GM06990 (cell line): ENCODE data around the gene DSCAML1.

Experiments
- DNase-seq: peaks from one replicate; pipeline ENCODE4 v3.0.0-alpha.2; 2011; ENCODE audit not compliant: insufficient read length; ENCODE audit errors: extremely low read depth
- H3K27me3 ChIP-seq: replicated peaks from 2 replicates; pipeline ENCODE4 v1.6.0; 2011; ENCODE audit warnings: low read length; ENCODE audit not compliant: control insufficient read depth, insufficient read depth
- H3K36me3 ChIP-seq: 2 replicates; pipeline ENCODE4 v1.5.1; 2011; ENCODE audit warnings: low read length; ENCODE audit not compliant: control insufficient read depth, insufficient read depth
- H3K4me3 ChIP-seq: replicated peaks from 2 replicates; pipeline ENCODE4 v1.5.1; 2011; ENCODE audit warnings: low read depth, mild to moderate bottlenecking, control low read depth, low read length
- TF ChIP-seq, protein P1 (sequence below): IDR thresholded peaks from 2 replicates; pipeline ENCODE4 v1.5.1; 2011; ENCODE audit warnings: low read length, control low read depth, mild to moderate bottlenecking, inconsistent platforms; ENCODE audit not compliant: insufficient read depth, poor library complexity, severe bottlenecking

DSCAML1 gene

DNA sequence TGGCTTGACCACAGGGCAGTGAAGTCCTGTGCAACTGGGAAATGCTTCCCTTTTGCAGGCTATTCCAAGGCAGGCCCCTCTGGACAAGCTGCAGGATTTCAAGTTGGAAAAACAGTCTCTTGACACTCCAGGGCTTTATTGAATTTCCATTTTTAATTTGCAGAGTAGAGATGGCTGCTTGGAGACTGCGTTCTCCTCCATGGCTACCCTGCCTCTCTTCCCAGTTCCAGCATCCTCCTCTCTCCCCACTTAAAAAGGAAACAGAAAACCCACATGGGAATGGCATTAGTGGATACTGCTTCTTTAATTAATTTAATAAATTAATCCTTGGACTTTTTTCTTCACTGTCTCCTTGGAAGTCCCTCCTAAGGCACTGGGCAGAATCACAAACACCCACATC, 115.6 kb downstream of the DSCAML1 start:
- Histone ChIP-seq H3K27me3 (peaks cover 4% of the 10 kb centered on the region; the same call in 1 of the 2 replicates), H3K4me3 (no peak overlapping the region), H3K36me3 (no peaks in the 10 kb centered on the region)
- DNase-seq, result no peak
- TF ChIP-seq, protein P1, sequence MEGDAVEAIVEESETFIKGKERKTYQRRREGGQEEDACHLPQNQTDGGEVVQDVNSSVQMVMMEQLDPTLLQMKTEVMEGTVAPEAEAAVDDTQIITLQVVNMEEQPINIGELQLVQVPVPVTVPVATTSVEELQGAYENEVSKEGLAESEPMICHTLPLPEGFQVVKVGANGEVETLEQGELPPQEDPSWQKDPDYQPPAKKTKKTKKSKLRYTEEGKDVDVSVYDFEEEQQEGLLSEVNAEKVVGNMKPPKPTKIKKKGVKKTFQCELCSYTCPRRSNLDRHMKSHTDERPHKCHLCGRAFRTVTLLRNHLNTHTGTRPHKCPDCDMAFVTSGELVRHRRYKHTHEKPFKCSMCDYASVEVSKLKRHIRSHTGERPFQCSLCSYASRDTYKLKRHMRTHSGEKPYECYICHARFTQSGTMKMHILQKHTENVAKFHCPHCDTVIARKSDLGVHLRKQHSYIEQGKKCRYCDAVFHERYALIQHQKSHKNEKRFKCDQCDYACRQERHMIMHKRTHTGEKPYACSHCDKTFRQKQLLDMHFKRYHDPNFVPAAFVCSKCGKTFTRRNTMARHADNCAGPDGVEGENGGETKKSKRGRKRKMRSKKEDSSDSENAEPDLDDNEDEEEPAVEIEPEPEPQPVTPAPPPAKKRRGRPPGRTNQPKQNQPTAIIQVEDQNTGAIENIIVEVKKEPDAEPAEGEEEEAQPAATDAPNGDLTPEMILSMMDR, result no peak

DNA sequence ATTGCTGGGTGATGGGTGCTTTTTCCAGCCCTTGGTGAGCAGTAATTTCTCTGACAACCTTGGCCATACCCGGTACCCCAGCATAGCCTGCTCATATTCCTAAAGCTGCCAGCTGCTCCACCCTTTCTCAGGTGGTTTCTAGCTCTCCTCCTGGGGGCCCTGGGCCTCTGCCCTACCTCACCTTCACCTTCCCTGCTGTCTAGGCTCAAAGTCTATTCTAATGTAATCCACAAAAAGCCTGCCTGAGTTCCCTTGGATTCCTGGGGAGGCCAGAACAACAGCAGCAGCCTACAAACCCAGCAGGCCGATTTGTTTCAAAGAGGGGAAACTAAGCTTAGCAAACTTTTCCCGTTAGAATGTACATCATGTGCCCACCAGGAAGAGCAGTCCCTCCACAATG, 117.6 kb downstream of the DSCAML1 start:
- H3K4me3 ChIP-seq, result no peak overlapping the region
- DNase-seq, result no peak
- H3K36me3 ChIP-seq, result no peaks in the 10 kb centered on the region
- TF ChIP-seq, protein P1, result no peak
- H3K27me3 ChIP-seq, result peaks cover 5% of the 10 kb centered on the region

DNA sequence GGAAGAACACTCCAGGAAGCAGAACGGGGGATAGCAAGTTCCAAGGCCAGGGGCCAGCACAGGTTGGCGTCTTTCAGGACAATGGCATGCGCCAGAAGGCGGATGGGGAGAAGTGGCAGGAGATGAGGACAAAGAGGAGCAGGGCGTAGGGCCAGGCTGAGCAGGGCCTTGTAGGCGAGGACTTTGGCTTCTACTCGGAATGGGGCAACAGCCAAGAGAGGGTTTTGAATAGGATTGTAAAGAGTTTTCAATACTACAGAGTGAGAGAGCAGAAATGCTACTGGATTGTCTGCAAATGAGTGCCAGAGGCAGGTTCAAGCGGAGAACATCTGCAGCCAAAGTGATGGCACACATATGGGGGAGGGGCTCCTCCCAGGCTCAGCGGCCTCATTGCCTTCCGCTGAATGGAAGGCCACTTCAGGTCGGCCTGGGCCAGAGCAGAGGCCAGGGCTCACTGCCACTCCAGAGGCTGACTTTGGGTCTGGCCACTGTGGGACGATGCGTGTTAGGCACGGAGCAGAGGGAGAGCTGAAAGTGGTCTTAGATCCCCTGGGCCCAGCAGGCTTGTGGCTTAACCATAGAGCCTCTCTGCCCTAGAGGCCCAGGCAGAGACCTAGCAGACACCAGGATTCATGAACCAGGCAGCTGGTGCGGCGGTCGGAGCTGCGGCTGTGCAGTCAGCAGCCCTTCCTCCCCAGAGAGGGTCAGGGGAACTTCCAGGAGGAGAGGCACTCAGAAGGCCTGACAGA, 118.2 kb downstream of the DSCAML1 start:
- H3K36me3 ChIP-seq, result no peaks in the 10 kb centered on the region
- TF ChIP-seq, protein P1, result no peak
- H3K4me3 ChIP-seq, result no peak overlapping the region
- no peak for DNase-seq
- peaks cover 5% of the 10 kb centered on the region for H3K27me3 ChIP-seq

DNA sequence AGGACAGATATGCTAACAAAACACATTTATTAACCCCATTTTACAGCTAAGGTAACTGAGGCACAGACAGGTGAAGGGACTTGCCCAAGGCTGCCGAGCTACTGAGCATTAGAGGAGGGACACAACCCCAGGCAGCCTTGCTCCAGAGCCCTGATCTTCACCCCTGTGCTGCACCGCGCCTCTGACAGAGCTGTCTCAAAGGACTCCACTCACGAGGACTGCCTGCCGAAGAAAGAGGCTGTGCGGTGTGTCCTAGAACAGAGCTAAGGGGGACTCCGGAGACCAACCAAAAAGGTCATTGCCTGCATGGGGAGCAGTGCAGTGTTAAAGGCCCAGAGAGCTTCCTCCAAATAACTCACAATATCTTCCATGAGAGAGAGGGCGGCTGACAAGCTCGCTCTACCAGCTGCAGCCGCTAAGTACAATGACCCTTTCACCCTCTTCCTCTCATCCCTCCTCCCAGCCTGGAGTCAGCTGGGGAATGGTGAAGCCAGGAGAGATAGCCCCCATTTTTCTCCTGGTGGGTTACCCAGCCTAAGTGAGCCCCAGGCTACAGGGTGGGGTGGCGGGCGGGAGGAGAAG, 119.2 kb downstream of the DSCAML1 start:
- H3K36me3 ChIP-seq, result no peaks in the 10 kb centered on the region
- no peak overlapping the region for H3K4me3 ChIP-seq
- no peak for DNase-seq
- TF ChIP-seq, protein P1, result no peak
- peaks cover 5% of the 10 kb centered on the region for H3K27me3 ChIP-seq

DNA sequence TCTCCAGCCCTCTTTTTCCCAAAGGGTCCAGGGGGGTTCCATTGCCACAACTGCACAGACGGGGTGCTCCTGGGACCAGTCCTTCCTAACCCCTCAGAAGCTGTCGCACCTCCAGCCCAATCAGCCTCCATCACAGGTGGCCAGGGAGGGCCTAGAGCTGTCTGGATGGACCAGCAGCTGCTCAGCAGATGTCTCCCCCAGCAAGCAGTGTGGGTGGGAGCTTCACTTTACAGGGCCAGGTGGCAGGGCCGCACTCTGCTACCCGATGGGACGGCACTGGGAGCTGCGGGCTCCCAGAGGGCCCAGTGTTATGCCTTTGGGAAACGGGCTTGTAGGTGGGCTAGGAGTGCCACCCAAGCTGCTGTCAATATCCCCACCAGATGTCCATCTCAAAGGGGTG, 120.5 kb downstream of the DSCAML1 start:
- H3K27me3 ChIP-seq, result peaks cover 5% of the 10 kb centered on the region
- no peaks in the 10 kb centered on the region for H3K36me3 ChIP-seq
- H3K4me3 ChIP-seq, result no peak overlapping the region
- no peak for DNase-seq
- TF ChIP-seq, protein P1, result no peak

DNA sequence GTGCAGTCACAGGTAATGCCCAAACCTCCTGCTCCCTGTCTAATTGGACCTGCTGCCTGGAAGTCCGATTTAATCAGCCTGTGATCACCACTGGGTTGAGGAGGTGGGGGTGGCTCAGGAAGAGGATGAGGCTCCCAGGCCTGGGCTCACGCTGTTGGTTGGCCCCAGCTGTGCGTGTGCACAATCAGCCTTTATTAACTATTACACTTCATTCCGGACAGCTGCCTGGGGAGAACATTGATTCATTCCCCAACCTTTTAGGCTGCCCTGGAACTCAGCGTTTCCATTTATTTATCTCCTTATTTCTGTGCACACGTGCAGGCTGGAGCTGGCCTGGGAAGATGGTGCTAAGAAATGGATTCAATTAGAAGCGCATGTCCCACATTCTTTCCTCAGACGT, 123.4 kb downstream of the DSCAML1 start:
- Histone ChIP-seq H3K27me3 (peaks cover 5% of the 10 kb centered on the region), H3K4me3 (no peak overlapping the region), H3K36me3 (no peaks in the 10 kb centered on the region)
- TF ChIP-seq, protein P1, result no peak
- DNase-seq, result no peak
